CD4-positive, alpha-beta T cell treated with Interleukin-17A for 4 hours (primary cell): ENCODE data around the gene RAB34.

Experiments
- DNase-seq: peaks from one replicate; pipeline ENCODE4 v3.0.0-alpha.2; 2020; ENCODE audit warnings: mixed read lengths

The RAB34 gene

DNA sequence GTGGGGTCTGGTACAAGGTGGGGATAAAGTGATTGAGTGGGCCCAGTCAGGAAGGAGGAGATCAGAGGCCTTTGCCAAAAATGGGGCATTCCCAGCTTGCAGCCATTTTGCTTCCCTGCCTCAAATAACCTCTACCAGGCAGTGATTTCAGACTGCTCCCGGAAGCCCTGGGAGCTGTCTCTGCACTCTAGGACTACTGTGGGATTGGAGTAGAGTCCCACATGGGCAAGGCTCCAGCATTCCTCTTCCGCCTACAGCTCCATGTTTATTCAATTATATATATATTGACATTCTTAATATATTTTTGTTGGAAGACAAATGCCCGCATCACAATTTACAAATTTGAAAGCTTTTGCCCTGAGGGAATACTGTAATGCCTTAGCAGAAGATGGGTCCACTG is 42.2 kb downstream of the RAB34 start:
- DNase-seq, result no peak

DNA sequence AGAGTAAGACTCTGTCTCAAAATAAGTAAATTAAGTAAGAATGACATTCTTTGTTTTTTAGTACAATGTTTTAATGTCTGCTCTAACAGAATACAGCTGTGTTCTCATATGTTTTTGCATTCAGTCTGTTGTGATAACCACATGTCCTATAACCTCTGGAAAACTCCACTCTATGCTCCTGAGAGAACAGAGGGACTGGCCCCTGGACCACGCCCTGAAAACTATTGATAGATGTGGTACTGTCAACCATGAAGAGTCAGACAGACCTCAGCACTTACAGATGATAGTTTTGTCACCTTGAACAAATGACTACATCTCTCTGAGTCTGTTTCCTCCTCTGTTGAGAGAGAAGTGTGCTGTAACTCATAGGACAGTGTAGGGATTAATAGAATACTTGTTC is 47.8 kb downstream of the RAB34 start:
- DNase-seq, result no peak

DNA sequence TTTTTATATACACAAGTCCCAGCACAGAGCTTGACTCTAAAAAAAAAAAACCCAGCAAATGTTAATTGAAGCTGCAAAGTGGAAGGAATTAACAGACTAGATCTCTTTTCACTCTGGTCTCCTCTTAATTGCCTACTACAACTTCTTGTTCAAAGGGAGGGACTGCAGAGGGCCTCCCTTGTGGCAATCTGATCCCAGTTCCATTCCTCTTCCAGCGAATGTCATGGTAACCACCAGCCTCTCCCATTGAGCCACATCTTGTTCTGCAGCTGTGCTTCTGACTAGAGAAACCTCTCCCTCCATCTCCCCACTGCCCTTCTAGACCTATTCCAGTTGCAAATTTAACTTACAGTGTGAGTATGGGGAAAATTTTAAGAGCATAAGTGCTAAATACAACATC is 49.8 kb downstream of the RAB34 start:
- no peak for DNase-seq

DNA sequence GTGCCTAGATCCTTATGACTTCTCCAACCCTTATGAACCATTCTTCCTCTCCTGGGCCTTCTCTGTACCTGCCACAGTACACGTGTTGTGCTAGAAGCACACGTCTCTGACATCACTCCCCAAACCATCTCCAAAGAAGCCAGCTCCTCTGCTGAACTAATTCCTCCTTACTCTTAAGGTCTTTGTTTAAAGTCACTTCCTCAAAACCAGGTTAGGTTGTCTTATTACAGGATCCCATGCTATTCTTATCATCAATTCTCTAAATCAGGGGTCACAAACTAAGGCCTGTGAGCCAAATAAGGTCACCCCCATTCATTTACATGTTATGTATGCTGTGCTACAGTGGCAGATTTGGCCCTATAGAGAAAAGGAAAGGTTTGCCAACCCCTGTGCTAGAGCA is 51.7 kb downstream of the RAB34 start:
- DNase-seq, result no peak
